Measurements from ENCODE around the gene TSPEAR.
"Not testable (repeated sequence)": the region's sequence is repeated elsewhere in the genome, so short reads cannot be mapped to it uniquely, and the experiment has no call there.

Gene TSPEAR

DNA sequence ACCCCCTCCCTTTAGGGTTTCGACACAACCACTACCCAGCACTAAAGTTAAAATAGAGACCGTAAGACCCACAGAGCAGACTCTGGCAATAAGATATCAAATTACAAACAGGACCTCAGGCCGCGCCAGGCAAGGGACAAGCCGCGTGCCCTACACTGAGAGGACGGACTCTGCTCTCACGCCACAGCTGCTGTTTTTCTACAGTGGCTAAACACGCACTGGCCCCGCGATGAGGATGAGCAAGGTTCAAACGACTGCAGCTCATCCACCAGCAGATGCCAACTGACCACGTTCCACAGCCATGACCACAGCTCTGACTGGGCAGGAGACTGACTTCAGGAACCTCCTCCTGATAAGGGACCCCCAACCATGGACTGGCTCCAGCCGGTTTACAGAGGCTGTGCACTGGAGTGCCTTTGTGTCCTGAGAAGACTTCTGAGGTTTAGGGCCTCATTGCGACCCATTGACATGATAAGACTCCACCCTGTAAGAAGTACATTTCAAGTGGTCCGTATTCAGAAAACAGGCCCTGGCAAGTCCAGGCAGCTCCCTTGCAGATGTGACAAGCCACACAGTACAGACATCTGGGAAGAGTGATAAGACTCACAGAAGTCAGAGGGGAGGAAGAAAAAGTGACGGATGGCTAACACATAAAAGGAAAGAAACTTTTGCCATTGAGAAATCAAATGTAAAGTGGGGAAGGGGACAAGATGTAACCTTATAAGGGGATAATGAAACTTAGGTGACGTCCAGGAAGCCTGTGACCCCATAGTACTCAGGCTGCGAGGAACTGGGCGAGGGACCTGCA, 117.6 kb downstream of the TSPEAR start:
- no peak for DNase-seq (ENCODE audit: extremely low read depth in 1 of 2, low read depth in 1 of 2)

DNA sequence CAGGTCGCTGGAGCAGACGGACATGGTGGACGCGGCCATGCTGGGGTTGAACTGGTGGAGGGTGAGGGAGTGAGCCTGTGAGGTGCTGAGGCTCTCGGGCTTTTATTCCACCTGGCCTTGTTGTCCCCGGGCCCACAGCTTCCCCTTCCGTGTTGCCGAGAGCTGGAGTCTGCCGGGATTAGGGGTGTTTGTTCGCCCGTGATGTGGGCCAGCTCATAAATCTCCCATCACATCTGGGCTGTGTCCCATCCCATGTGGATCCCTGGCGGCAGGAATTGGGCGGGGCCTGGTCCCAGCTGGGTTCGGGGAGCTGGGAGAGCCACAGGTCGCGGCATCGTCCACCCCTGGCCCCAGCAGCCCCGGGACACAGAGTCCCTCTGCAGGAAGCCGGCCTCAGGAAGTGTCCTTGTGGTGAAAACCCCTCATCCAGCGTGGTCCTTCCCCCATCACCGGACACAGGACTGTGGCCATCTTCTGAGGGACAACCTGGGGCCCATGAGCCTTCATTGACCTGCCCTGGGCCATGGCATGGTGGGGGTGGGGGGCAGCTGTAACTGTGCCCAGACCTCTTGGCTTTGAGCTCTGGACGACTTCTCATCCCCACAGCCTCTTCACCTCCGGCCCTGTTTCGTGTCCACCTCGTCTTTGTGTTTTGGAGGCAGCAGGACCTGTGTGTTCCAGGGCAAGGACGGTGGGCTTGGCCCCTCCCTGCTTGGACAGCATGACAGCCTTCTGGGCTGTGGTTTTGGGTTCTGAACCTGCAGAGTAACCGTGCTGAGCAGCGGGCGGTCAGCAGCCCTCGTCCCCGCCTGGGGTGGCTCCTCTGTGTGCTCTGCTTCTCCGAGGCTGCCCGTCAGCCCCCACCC, 118.7 kb downstream of the TSPEAR start, which contains the start of gene KRTAP10-6:
Gene KRTAP10-6 (minus strand): TSS at position 60 of the 866 bp plus-strand sequence. CDS start 21 bp downstream, at position 39.
- no peak for DNase-seq (ENCODE audit: extremely low read depth in 1 of 2, low read depth in 1 of 2)

DNA sequence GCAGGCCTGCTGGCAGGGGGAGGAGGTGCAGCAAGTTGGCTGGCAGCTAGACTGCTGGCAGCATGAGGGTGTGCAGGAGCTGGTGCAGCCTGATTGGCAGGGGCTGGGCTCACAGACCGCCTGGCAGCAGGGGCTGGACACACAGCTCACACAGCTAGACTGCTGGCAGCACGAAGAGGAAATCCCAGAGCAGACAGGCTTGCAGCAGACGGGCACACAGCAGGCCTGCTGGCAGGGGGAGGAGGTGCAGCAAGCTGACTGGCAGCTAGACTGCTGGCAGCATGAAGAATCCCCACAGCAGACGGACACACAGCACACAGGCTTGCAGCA, 119.6 kb downstream of the TSPEAR start:
- DNase-seq (ENCODE audit: extremely low read depth in 1 of 2, low read depth in 1 of 2), result not testable (repeated sequence)

DNA sequence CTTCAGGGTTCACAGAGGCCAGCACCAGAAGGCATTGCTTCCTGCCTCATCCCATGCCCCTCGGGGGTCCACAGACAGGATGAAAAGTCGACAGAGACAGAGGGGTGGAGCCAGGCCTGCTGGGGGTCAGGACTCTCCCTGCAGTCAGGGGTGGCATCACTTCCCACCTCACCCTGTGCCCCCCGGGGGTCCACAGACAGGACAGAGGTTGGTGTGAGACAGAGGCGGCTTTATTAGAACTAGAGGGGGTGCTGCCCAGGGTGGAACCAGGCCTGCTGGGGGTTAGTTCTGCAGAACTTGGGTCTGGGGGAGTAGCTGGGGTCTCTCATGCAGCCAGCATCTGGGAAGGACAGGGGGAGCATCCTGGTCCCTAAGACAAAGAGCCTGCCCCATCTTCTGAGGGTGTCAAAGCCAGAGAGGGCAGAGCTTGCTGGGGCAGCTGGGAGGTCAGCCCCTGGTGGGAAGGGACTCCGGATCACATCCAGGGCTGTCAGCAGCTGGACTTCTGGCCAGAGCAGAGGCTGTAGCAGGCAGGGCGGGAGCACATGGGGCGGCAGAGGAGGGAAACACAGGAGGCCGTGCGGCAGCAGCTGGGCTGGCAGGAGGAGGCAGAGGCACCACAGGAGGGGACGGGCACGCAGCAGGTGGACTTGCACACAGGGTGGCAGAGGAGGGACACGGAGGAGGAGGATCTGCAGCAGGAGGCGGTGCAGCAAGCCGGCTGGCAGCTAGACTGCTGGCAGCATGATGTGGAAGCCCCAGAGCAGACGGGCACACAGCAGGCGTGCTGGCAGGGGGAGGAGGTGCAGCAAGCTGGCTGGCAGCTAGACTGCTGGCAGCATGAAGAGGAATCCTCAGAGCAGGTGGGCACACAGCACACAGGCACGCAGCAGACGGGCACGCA, 120.2 kb downstream of the TSPEAR start:
- not testable (repeated sequence) for DNase-seq (ENCODE audit: extremely low read depth in 1 of 2, low read depth in 1 of 2)

DNA sequence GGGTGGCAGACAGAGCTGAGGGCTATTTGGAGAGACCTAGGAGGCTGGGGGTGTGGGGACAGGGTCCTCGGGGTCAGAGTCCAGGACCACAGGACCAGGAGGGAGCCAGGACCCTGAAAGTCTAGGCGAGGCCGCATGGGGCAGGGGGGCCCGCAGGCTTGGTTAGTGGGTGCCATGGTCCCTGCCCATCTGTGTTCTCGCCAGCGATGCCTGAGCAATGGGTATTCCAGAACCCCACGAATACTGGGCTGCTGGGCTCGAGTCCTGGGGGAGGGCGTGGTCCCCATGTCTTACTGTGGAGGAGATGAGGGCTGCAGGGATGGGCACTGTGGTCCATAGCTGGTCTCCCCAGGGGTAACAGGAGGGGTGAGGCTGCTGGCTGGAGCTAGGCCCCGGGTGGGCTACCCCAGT, 121.1 kb downstream of the TSPEAR start:
- no peak for DNase-seq (ENCODE audit: extremely low read depth in 1 of 2, low read depth in 1 of 2)

DNA sequence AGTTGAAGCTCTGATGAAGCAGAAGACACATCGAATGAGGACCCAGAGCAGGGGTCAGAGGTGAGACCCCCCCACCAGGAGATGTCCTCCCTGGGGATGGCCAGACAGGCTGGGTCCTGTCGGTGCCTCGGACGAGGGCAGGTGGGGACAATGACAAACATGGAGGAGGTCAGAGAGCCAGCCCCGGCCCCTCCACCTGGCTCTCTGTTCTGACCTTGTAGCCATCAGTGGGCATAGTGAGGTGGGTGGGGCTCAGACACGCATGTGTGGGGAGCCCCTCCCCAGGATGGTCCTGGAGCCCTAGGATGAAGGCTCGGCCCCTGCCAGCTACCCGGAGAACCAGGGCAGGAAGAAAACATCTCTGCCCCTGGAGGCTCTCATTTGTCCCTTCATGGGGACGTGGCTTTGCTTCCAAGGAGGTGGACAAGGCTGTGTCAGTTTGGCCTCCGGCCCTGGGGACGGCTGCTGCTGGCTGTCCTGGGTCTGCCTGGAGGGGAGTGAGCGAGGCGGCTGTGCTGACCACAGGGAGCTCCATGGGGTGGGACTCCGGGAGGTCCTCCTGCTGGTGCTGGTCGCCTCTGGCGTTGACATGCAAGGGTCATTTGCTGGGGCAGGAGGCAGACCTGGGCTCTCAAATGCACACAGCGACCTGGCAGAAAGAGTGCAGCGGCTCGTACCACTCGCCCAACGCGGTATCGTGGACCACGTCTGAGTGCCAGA, 121.6 kb downstream of the TSPEAR start:
- DNase-seq (ENCODE audit: extremely low read depth in 1 of 2, low read depth in 1 of 2), result no peak

DNA sequence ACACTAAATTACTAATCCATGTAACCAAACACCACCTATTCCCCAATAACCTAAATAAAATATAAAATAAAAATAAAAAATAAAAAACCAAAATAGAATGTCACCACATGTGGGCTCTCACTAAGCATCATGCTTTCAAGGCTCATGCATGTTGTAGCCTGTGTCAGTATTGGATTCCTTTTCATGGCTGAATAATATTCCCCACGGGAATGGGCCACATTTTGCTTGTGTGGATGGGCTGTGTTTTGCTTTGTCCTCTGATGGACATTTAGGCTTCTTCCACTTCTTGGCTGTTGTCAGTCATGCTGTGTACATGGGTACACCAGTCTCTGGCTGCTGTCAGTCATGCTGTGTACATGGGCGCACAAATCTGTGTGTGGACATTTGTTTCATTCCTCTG, 122.3 kb downstream of the TSPEAR start:
- DNase-seq (ENCODE audit: extremely low read depth in 1 of 2, low read depth in 1 of 2), result no peak

DNA sequence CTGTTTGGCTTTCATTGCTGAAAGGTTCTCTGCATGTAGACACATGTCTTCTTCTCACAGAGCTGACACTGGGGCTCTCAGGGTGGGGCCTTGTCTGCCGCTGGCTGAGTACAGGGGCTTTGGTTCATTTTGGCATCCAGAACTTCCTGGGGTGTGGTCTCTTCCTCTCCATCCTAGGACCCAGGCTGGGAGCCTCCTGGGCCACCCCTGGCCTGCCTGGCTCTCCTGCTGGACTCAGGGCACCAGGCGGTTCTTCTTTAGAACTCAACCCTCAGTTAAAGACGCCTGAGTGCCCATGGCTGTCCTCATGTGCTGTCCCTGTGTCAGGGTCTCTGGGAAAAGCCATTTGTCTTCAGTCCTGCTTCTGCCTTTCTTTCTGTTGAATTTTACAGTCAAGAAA, 125.5 kb downstream of the TSPEAR start:
- no peak for DNase-seq (ENCODE audit: extremely low read depth in 1 of 2, low read depth in 1 of 2)

DNA sequence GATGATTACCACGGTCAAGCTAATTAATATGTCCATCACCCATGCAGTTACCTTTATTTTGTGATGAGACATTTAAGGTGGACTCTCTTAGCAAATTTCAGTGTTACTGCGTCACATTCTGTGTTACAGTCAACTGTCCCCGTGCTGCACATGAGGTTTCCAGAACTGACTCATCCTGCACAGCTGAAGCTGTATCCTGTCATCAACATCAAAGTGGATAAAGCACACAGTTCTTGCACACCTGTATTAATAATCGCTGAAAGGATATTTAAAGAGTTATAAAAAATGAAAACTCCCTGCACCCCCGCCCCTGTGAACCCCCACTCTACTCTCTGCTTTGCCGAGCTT, 127.6 kb downstream of the TSPEAR start:
- DNase-seq (ENCODE audit: extremely low read depth in 1 of 2, low read depth in 1 of 2), result peak in 1 of 2 donors; percentile 13

DNA sequence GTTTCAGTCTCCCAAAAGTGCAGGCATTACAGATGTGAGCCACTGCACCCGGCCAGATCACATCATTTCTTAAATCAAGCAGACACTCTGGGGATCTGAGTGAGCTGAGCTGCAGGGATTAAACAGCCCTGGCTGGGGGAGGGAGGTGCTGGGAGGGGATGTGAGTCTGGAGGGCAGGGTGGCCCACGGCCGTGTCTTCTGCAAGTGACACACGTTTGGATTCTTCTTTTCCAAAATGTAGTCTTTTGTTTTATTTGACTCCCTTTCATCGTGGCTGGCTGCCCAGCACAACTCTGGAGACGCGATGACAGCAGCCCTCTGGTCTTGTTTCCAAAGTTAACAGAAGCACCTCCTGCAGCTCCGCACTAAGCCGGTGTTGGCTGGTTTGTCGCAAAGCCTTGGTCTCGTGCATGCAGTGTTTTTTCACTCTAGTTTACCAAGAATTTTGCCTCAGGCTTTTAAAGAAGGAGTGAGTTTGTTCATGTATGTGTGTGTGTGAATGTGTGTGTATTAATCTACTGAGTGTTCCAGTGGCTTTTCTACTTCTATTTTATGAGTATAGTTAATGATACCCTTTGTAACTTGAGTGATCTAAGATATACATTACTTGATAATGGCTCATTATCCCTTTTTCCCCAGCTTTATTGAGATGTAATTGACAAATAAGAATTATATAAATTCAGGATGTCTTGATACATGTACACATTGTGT, 128.1 kb downstream of the TSPEAR start:
- DNase-seq (ENCODE audit: extremely low read depth in 1 of 2, low read depth in 1 of 2), result no peak

DNA sequence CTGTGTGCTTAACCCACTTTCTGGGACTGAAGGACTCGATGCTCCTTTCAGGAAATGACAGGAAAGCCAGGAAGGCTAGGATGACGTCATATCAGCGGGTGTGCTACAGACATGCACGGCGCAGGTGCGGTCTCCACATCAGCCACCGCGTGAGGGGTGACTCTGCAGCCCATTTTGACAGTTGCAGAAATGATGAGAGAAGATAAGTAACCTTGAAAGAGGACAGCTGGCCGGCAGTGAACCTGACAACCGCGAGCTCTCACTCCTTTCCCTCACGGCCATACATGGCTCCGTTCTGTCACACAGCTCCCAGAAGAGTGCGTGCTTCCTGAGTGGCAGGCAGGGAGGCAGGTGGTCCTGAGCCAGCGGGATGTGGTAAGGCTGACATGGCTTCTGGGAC, 129.3 kb downstream of the TSPEAR start:
- no peak for DNase-seq (ENCODE audit: extremely low read depth in 1 of 2, low read depth in 1 of 2)

DNA sequence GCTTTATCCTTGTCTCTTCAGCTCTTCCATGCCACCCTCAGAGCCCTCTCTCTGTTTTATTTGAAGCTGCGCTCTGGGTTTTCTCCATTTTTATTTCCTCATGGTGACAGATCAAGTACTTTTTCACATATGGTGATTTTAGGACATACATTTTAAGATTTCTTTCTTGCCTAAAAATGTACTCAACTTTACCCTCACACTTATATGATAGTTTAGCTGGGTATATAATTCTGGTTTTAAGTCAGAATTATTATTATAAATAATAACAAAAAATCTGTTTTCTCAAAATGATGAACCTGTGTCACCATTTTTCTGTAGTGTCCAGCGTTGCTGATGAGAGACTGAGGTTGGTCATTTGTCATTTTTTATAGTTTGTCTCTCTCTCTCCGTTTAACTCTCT, 130.2 kb downstream of the TSPEAR start:
- DNase-seq (ENCODE audit: extremely low read depth in 1 of 2, low read depth in 1 of 2), result no peak

DNA sequence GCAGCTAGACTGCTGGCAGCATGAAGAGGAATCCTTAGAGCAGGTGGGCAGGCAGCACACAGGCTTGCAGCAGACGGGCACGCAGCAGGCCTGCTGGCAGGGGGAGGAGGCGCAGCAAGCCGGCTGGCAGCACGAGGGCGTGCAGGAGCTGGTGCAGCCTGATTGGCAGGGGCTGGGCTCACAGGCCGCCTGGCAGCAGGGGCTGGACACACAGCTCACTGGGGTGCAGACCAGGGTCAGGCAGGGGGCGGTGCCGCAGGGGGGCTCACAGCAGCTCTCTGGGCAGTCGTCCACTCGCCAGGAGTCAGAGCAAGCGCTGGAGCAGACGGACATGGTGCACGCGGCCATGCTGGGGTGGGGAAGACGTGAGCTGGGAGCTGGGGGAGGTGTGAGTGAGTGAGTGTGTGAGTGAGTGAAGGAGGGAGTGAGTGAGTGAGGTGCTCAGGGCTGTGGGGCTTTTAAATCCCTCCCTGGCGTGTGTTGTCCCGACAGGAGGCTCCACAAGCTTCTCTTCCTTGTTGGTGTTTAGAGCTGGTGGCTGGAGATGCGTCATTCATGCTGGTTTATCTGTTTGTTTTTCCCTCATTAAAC, 131.0 kb downstream of the TSPEAR start, which contains the start of gene KRTAP10-5:
Gene KRTAP10-5 (minus strand): TSS at position 374 of the 591 bp plus-strand sequence. CDS start 26 bp downstream, at position 348.
- DNase-seq (ENCODE audit: extremely low read depth in 1 of 2, low read depth in 1 of 2), result not testable (repeated sequence)

DNA sequence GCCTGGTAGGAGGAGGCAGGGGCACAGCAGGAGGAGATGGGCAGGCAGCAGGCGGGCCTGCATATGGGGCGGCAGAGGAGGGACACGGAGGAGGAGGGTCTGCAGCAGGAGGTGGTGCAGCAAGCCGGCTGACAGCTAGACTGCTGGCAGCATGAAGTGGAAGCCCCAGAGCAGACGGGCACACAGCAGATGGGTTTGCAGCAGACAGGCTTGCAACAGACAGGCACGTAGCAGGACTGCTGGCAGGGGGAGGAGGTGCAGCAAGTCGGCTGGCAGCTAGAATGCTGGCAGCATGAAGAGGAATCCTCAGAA, 131.6 kb downstream of the TSPEAR start:
- DNase-seq (ENCODE audit: extremely low read depth in 1 of 2, low read depth in 1 of 2), result no peak

DNA sequence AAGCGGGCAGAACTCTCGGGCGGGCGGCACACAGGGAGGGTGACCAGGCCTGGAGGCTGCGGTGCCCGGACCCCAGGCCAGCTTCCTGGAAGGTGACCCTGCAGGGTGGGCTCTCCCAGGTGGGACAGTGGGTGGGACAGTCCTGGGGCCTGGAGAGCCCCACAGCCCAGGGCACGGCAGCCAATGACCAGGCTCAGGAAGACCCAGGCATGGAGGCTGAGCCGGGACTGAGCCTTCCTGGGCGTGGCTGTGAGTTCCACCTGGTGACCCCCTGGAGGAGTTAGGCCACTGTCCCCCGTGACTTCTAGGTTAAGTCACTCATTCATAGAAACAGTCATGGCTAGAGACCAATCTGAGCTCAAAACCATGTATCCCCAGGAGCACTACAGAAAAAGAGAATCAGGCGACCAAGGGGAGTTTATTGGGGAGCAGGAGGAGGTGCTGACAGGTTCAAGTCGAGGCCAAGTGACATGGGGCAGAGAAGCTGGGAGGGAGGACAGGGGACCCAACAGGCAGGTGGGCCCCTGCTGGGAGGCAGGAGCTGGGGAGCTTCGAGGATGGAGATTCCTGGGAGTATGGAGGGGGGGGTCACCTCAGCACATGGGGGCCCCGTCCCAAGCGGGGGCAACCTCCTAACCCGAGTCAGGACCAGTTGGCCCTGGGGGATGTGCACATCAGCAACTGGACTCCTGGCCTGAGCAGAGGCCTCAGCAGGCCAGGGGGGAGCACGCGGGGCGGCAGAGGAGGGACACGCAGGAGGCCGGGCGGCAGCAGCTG, 132.1 kb downstream of the TSPEAR start:
- no peak for DNase-seq (ENCODE audit: extremely low read depth in 1 of 2, low read depth in 1 of 2)

DNA sequence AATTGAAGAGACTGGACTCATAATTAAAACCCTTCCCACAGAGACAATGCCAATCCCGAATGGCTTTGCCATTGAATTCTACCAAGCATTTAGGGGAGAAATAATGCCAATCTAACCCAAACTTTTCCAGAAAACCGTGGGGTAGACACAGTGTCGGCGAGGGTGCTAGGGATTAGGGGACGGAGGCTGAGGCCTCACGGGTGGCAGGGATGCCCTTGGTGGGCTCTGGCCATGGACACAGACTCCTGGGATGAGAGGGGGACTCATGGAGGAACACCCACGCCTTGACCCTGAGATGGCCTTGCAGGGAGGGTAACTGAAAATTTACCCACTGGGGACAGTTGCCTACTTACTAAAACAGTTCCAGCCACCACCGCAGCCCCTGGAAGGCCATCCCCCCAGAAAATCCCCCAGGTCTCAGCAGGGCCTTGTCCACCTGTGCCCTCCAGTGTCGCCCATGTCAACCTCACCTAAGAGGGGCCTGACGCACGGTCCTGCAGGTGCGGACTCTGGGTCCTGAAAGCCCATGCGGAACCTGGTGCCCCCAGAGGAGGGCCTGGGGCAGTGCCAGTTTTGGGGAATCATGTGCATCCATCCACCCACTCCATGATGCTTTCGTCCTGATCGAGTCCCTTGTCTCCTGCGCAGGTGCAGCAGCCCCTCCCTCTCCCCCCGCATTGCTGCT, 132.9 kb downstream of the TSPEAR start:
- no peak for DNase-seq (ENCODE audit: extremely low read depth in 1 of 2, low read depth in 1 of 2)

DNA sequence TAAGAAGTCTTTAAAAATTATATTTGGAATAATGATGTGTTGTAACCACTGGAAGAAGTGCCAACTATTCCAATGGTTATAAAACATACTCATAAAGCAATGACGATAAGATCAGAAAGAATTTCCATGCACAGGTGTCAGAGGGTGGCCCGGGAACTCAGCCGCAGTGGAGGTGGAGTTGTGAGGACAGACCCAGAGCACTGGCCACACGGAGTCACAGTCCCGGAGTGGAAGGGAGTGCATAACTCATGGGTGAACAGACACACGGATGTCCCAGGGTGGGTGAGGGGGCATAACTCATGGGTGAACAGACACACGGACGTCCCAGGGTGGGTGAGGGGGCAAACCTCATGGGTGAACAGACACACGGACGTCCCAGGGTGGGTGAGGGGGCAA, 135.3 kb downstream of the TSPEAR start:
- DNase-seq (ENCODE audit: extremely low read depth in 1 of 2, low read depth in 1 of 2), result no peak
